Ishikawa (cell line): Measurements from ENCODE around the gene ATP2B2.

ENCODE experiments used
- CEBPB ChIP-seq: IDR thresholded peaks from 2 replicates; pipeline ENCODE4 v1.6.1; 2012
- CREB1 ChIP-seq: IDR thresholded peaks from 2 replicates; pipeline ENCODE4 v1.6.1; 2012; ENCODE audit warnings: low read depth
- EGR1 ChIP-seq: IDR thresholded peaks from 2 replicates; pipeline ENCODE4 v1.6.1; 2012
- EP300 ChIP-seq: IDR thresholded peaks from 2 replicates; pipeline ENCODE4 v1.6.1; 2012; ENCODE audit warnings: borderline replicate concordance
- FOXM1 ChIP-seq: IDR thresholded peaks from 2 replicates; pipeline ENCODE4 v1.6.1; 2012; ENCODE audit warnings: low read depth, borderline replicate concordance
- MAX ChIP-seq: IDR thresholded peaks from 2 replicates; pipeline ENCODE4 v1.6.1; 2012
- NFIC ChIP-seq: IDR thresholded peaks from 2 replicates; pipeline ENCODE4 v1.6.1; 2012
- RAD21 ChIP-seq: IDR thresholded peaks from 2 replicates; pipeline ENCODE4 v1.6.1; 2012; ENCODE audit warnings: low read depth
- REST ChIP-seq: IDR thresholded peaks from 2 replicates; pipeline ENCODE4 v1.6.1; 2012; ENCODE audit warnings: low read depth, mild to moderate bottlenecking
- TAF1 ChIP-seq: IDR thresholded peaks from 2 replicates; pipeline ENCODE4 v1.6.1; 2012; ENCODE audit warnings: low read depth, mild to moderate bottlenecking
- TCF12 ChIP-seq: IDR thresholded peaks from 2 replicates; pipeline ENCODE4 v1.6.1; 2012; ENCODE audit warnings: low read depth
- TEAD4 ChIP-seq: IDR thresholded peaks from 2 replicates; pipeline ENCODE4 v1.6.1; 2012
- USF1 ChIP-seq: IDR thresholded peaks from 2 replicates; pipeline ENCODE4 v1.6.1; 2012
- YY1 ChIP-seq: IDR thresholded peaks from 2 replicates; pipeline ENCODE4 v1.6.1; 2012; ENCODE audit warnings: low read depth
- ZBTB7A ChIP-seq: IDR thresholded peaks from 2 replicates; pipeline ENCODE4 v1.6.1; 2012; ENCODE audit warnings: low read depth

ATP2B2 gene

GRCh38 chr3:10530241-10530640 lies 24.9 kb upstream of the ATP2B2 start:
- TF ChIP-seq YY1 (no peak), TCF12 (no peak), TEAD4 (no peak), USF1 (no peak), CEBPB (no peak)

GRCh38 chr3:10529809-10530208 lies 24.4 kb upstream of the ATP2B2 start:
- TF ChIP-seq TCF12 (no peak), NFIC (no peak), TEAD4 (no peak), CREB1 (no peak), FOXM1 (no peak), EP300 (no peak), USF1 (no peak), ZBTB7A (no peak), TAF1 (no peak), REST (no peak), RAD21 (no peak), EGR1 (no peak), YY1 (no peak), MAX (no peak), CEBPB (no peak)

- no peak for TF ChIP-seq RAD21
These were observed 22.7 kb upstream of the ATP2B2 start for GRCh38 chr3:10528046-10528445.

GRCh38 chr3:10527295-10528001 lies 22.1 kb upstream of the ATP2B2 start:
- no peak for TF ChIP-seq CREB1
- TF ChIP-seq TEAD4: no peak
- no peak for TF ChIP-seq USF1
- no peak for TF ChIP-seq TAF1
- TF ChIP-seq EP300: no peak
- no peak for TF ChIP-seq MAX
- TF ChIP-seq ZBTB7A: no peak
- TF ChIP-seq YY1: no peak
- TF ChIP-seq RAD21: no peak
- no peak for TF ChIP-seq CEBPB
- TF ChIP-seq EGR1: no peak
- TF ChIP-seq REST: no peak

GRCh38 chr3:10526366-10526765 lies 21.0 kb upstream of the ATP2B2 start:
- TF ChIP-seq EP300: no peak
- no peak for TF ChIP-seq EGR1
- TF ChIP-seq RAD21: no peak
- TF ChIP-seq TCF12: no peak
- TF ChIP-seq TAF1: no peak
- TF ChIP-seq NFIC: no peak
- no peak for TF ChIP-seq REST
- TF ChIP-seq USF1: no peak
- no peak for TF ChIP-seq CREB1
- TF ChIP-seq TEAD4: no peak
- TF ChIP-seq CEBPB: no peak
